ENCODE measurements around the gene SOX8.

DNA sequence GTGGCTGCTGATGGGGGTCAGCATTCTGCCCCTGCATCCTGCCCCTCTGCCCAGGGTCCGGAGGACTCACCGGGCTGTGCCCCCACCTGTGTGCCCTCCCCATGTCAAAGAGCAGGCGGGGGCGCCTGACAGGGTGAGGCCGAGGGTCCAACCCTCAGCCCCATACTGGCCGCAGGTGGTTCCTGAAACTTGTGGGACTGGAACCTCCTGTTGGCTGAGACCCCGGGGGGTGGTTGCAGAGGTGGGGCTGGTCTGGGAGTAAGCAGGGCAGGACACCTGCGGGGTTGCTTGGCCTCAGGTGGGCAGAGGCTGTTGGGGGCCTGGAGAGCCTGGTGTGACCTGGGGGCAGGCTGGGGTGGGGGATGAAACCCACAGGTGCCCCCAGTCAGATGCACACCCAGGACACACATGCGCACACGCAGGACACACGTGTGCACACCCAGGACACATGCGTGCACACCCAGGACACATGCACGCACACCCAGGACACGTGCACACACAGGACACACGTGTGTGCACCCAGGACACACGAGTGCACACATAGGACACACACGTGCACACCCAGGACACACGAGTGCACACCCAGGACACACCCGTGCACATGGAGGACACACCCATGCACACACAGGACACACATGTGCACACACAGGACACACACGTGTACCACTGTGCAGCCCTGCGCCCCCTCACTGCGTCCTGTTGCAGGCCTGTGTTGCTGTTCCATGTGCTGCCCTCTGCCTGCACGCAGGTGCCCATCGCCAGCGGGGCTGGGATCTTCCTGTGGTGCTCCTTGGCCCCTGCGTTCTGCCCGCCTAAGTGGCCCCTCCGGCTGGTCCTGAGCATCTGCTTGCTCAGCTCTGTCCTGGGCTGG is 31.4 kb downstream of the SOX8 start:
- TF ChIP-seq ZNF384 (IDR thresholded peaks at IDR 0.05) (no peak), CTBP1 (IDR thresholded peaks at IDR 0.05; ENCODE audit: borderline replicate concordance) (no peak), LEF1 (IDR thresholded peaks at IDR 0.05; ENCODE audit: borderline replicate concordance) (no peak), ELF4 (IDR thresholded peaks at IDR 0.05) (no peak), FOXM1 (IDR thresholded peaks at IDR 0.05; ENCODE audit: borderline replicate concordance) (no peak), SP1 (IDR thresholded peaks at IDR 0.05) (no peak), TARDBP (IDR thresholded peaks at IDR 0.05) (no peak), BHLHE40 (IDR thresholded peaks at IDR 0.05; ENCODE audit: borderline replicate concordance) (no peak), SUZ12 (IDR thresholded peaks at IDR 0.05) (no peak), ARNT (IDR thresholded peaks at IDR 0.05) (no peak), HDGF (IDR thresholded peaks at IDR 0.05; ENCODE audit: borderline replicate concordance) (no peak)
- TF ChIP-seq, protein P1, sequence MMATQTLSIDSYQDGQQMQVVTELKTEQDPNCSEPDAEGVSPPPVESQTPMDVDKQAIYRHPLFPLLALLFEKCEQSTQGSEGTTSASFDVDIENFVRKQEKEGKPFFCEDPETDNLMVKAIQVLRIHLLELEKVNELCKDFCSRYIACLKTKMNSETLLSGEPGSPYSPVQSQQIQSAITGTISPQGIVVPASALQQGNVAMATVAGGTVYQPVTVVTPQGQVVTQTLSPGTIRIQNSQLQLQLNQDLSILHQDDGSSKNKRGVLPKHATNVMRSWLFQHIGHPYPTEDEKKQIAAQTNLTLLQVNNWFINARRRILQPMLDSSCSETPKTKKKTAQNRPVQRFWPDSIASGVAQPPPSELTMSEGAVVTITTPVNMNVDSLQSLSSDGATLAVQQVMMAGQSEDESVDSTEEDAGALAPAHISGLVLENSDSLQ (IDR thresholded peaks at IDR 0.05) = no peak
